A172 (cell line): ENCODE results near the gene SNX18. TPM values are rescaled to one million over a fixed set of nuclear protein-coding genes. Genes with fewer than 3 reads are reported as not detected.
A peak's percentile ranks its signal among the peaks of the same experiment; 100 is the strongest.

ENCODE experiments used
- DNase-seq: peaks from one replicate; pipeline ENCODE4 v3.0.0-alpha.2; 2015; ENCODE audit warnings: low spot score
- total RNA-seq: library from RNA; depleted of rRNA; stranded (reverse); fragments of >200 nt; shearing (Covaris generic); gene quantifications from 2 replicates; pipeline ENCODE4 v1.2.3, GENCODE V29; 2014; rRNA removed

The SNX18 gene
- total RNA-seq, 1 experiment from 2014 or later = 14.7 TPM

GRCh38 chr5:54579591-54580295 is 62.2 kb downstream of the SNX18 start:
- no peak for DNase-seq

GRCh38 chr5:54580997-54581811 is 63.6 kb downstream of the SNX18 start:
- peak; percentile 25 for DNase-seq

- DNase-seq = no peak
Measured at GRCh38 chr5:54581831-54582548, 64.4 kb downstream of the SNX18 start.

- no peak for DNase-seq
Measured at GRCh38 chr5:54586336-54586735, 68.8 kb downstream of the SNX18 start.

GRCh38 chr5:54589786-54590185 is 72.2 kb downstream of the SNX18 start:
- DNase-seq = no peak

- no peak for DNase-seq
Measured at GRCh38 chr5:54590824-54591223, 73.3 kb downstream of the SNX18 start.

GRCh38 chr5:54593779-54594178 is 76.2 kb downstream of the SNX18 start:
- DNase-seq = no peak

- DNase-seq = no peak
Measured at GRCh38 chr5:54594181-54594580, 76.6 kb downstream of the SNX18 start.

- no peak for DNase-seq
Measured at GRCh38 chr5:54595721-54596120, 78.2 kb downstream of the SNX18 start.

Other genes starting within 250 kb of the SNX18 start
- gene ARL15, start 207.2 kb upstream of the SNX18 start, total RNA-seq = 28.3 and 29.7 TPM in 2 replicates
- gene HSPB3, start 62.1 kb upstream of the SNX18 start, total RNA-seq = 1.7 and 2.4 TPM in 2 replicates